Neural cell (in vitro differentiated cells): ENCODE data around the gene VSIG8. TPM values are rescaled to one million over a fixed set of nuclear protein-coding genes. Genes with fewer than 3 reads are reported as not detected.

Experiments used
- H2AFZ ChIP-seq: fragments of 200-600, 300-800 bp; sonication (generic), shearing (Covaris generic); 2 replicates; pipeline ENCODE4 v1.6.0; 2014; ENCODE audit warnings: low read depth, mild to moderate bottlenecking, antibody characterized with exemption, low read length, moderate library complexity
- H3F3A ChIP-seq: fragments of 200-600 bp; shearing (Covaris generic); 2 replicates; pipeline ENCODE4 v1.6.1; 2016; ENCODE audit warnings: mild to moderate bottlenecking, moderate library complexity, mixed read lengths, antibody characterized with exemption, low read length; ENCODE audit not compliant: insufficient read depth, poor library complexity, severe bottlenecking
- H3K27ac ChIP-seq: fragments of 200-600, 300-800 bp; sonication (generic), shearing (Covaris generic); 2 replicates; pipeline ENCODE4 v1.5.1; 2014; ENCODE audit warnings: mild to moderate bottlenecking, low read length, moderate library complexity
- H3K27me3 ChIP-seq: fragments of 300-800, 200-600 bp; sonication (generic), shearing (Covaris generic); 2 replicates; pipeline ENCODE4 v1.6.0; 2014; ENCODE audit warnings: mild to moderate bottlenecking, low read depth, low read length, moderate library complexity; ENCODE audit not compliant: insufficient read depth
- H3K36me3 ChIP-seq: fragments of 300-800, 200-600 bp; sonication (generic), shearing (Covaris generic); 2 replicates; pipeline ENCODE4 v1.5.1; 2014; ENCODE audit warnings: mild to moderate bottlenecking, antibody characterized with exemption, low read length, moderate library complexity; ENCODE audit not compliant: insufficient read depth
- H3K4me2 ChIP-seq: fragments of 300-800, 200-600 bp; sonication (generic), shearing (Covaris generic); 2 replicates; pipeline ENCODE4 v1.6.0; 2014; ENCODE audit warnings: mild to moderate bottlenecking, low read length
- H3K4me3 ChIP-seq: fragments of 300-800, 200-600 bp; sonication (generic), shearing (Covaris generic); 2 replicates; pipeline ENCODE4 v1.5.1; 2014; ENCODE audit warnings: mild to moderate bottlenecking, low read length, moderate library complexity
- H3K79me2 ChIP-seq: fragments of 200-600 bp; shearing (Covaris generic); replicated peaks from 2 replicates; pipeline ENCODE4 v1.6.0; 2014; ENCODE audit warnings: mild to moderate bottlenecking, low read length, moderate library complexity; ENCODE audit not compliant: insufficient read depth
- H3K9ac ChIP-seq: fragments of 300-800, 200-600 bp; sonication (generic), shearing (Covaris generic); 2 replicates; pipeline ENCODE4 v1.6.1; 2016; ENCODE audit warnings: mild to moderate bottlenecking, low read length, mixed read lengths
- H3K9me2 ChIP-seq: fragments of 200-600 bp; shearing (Covaris generic); 2 replicates; pipeline ENCODE4 v1.6.1; 2016; ENCODE audit warnings: mild to moderate bottlenecking, low read length, mixed read lengths; ENCODE audit not compliant: insufficient read depth
- H3K9me3 ChIP-seq: fragments of 200-600, 300-800 bp; sonication (generic), shearing (Covaris generic); 2 replicates; pipeline ENCODE4 v1.6.1; 2016; ENCODE audit warnings: mild to moderate bottlenecking, mixed run types, low read length, moderate library complexity, mixed read lengths
- H4K20me1 ChIP-seq: fragments of 200-600 bp; shearing (Covaris generic); 2 replicates; pipeline ENCODE4 v1.6.1; 2016; ENCODE audit warnings: mild to moderate bottlenecking, mixed run types; ENCODE audit not compliant: insufficient read depth
- CTCF ChIP-seq: fragments of 450-650 bp; IDR thresholded peaks from 2 replicates; pipeline ENCODE4 v1.5.1; 2014; ENCODE audit warnings: antibody characterized with exemption, mild to moderate bottlenecking, moderate library complexity; ENCODE audit not compliant: poor library complexity, severe bottlenecking
- EP300 ChIP-seq: fragments of 450-650 bp; conservative IDR thresholded peaks from 2 replicates; pipeline ENCODE4 v1.6.1; 2014; ENCODE audit warnings: antibody characterized with exemption, mild to moderate bottlenecking, moderate library complexity; ENCODE audit not compliant: poor library complexity, severe bottlenecking
- EZH2 ChIP-seq: fragments of 200-600, 300-800 bp; shearing (Covaris generic), sonication (generic); IDR thresholded peaks from 2 replicates; pipeline ENCODE4 v1.6.1; 2014; ENCODE audit warnings: antibody characterized with exemption, low read length, borderline replicate concordance, mild to moderate bottlenecking; ENCODE audit not compliant: insufficient read depth, poor library complexity, severe bottlenecking
- MXI1 ChIP-seq: fragments of 450-650 bp; conservative IDR thresholded peaks from 2 replicates; pipeline ENCODE4 v1.6.1; 2014; ENCODE audit warnings: antibody characterized with exemption, mild to moderate bottlenecking; ENCODE audit not compliant: poor library complexity, severe bottlenecking
- POLR2AphosphoS5 ChIP-seq: IDR thresholded peaks from 2 replicates; pipeline ENCODE4 v1.6.1; 2012
- RAD21 ChIP-seq: fragments of 450-650 bp; conservative IDR thresholded peaks from 2 replicates; pipeline ENCODE4 v1.6.1; 2014; ENCODE audit warnings: antibody characterized with exemption, mild to moderate bottlenecking, moderate library complexity
- SMC3 ChIP-seq: fragments of 450-650 bp; conservative IDR thresholded peaks from 2 replicates; pipeline ENCODE4 v1.6.1; 2014; ENCODE audit warnings: antibody characterized with exemption, mild to moderate bottlenecking, moderate library complexity; ENCODE audit not compliant: poor library complexity
- TAF1 ChIP-seq: IDR thresholded peaks from 2 replicates; pipeline ENCODE4 v1.6.1; 2012; ENCODE audit warnings: low read depth
- polyA plus RNA-seq: library from polyadenylated mRNA; depleted of rRNA; stranded (reverse); fragments of >200 nt; gene quantifications from 2 replicates; pipeline ENCODE4 v1.2.3, GENCODE V29; 2014
- TF ChIP-seq, protein P1 (sequence below): IDR thresholded peaks from 2 replicates; pipeline ENCODE4 v1.6.1; 2012; ENCODE audit warnings: borderline replicate concordance

VSIG8 gene
- polyA plus RNA-seq, 1 donor from 2014 or later = 0.37 TPM

DNA sequence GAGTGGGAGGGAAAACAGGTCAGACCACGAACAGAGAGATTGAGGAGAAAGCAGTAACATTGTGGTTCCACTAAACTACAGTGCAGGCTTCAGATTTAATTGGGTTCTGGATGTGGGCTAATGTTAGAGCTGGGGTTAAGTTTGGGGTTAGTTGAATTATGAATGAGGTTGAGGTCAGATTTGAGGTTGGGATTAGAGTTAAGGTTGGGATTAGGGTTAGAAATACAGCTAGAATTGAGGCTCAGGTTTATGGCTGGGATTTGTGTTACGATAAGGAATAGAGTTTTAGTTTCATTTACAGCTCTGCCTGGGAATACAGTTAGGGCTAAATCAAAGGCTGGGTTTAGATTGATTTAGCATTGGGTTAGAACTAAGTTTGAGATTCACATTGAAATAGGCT is 1.8 kb upstream of the VSIG8 start:
- TF ChIP-seq TAF1 (no peak), MXI1 (no peak), CTCF (no peak)
- TF ChIP-seq, protein P1, sequence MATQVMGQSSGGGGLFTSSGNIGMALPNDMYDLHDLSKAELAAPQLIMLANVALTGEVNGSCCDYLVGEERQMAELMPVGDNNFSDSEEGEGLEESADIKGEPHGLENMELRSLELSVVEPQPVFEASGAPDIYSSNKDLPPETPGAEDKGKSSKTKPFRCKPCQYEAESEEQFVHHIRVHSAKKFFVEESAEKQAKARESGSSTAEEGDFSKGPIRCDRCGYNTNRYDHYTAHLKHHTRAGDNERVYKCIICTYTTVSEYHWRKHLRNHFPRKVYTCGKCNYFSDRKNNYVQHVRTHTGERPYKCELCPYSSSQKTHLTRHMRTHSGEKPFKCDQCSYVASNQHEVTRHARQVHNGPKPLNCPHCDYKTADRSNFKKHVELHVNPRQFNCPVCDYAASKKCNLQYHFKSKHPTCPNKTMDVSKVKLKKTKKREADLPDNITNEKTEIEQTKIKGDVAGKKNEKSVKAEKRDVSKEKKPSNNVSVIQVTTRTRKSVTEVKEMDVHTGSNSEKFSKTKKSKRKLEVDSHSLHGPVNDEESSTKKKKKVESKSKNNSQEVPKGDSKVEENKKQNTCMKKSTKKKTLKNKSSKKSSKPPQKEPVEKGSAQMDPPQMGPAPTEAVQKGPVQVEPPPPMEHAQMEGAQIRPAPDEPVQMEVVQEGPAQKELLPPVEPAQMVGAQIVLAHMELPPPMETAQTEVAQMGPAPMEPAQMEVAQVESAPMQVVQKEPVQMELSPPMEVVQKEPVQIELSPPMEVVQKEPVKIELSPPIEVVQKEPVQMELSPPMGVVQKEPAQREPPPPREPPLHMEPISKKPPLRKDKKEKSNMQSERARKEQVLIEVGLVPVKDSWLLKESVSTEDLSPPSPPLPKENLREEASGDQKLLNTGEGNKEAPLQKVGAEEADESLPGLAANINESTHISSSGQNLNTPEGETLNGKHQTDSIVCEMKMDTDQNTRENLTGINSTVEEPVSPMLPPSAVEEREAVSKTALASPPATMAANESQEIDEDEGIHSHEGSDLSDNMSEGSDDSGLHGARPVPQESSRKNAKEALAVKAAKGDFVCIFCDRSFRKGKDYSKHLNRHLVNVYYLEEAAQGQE = no peak
- no peak overlapping the region for H3K4me2 ChIP-seq

DNA sequence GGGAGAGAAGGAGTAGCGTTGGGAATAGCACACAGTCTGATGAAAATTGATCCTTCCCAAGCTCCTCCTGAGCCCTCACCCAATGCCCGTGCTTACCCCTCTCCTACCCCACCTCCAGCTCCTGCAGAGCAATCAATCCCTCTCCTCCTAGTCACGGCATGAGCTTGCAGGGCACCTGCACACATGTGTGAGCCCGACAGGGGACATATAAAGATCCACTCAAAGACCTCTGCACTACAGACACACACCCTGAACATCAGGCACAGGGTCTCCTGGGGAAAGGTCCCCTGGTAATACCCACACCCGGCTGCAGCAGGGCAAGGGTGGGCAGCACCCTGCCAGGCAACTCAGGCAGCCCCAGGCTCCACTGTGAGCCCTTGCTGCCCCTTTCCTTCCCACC is 426 bp downstream of the VSIG8 start:
- Histone ChIP-seq H3K27ac (no peak overlapping the region), H3K36me3 (no peaks in the 10 kb centered on the region), H3K27me3 (peaks cover 8% of the 10 kb centered on the region), H3K4me3 (no peak overlapping the region), H3K9me2 (no peaks in the 10 kb centered on the region), H3K9me3 (no peaks in the 10 kb centered on the region), H2AFZ (no peak overlapping the region), H3K9ac (no peak overlapping the region), H3F3A (no peaks in the 10 kb centered on the region), H3K4me2 (no peak overlapping the region), H3K79me2 (no peaks in the 10 kb centered on the region), H4K20me1 (no peaks in the 10 kb centered on the region)
- TF ChIP-seq EZH2 (no peak), SMC3 (no peak), RAD21 (no peak), TAF1 (no peak), EP300 (no peak), POLR2AphosphoS5 (no peak), MXI1 (no peak), CTCF (no peak)
- TF ChIP-seq, protein P1 = no peak

More for the DNA sequence above, 1.8 kb upstream of the VSIG8 start:
- H3F3A ChIP-seq = no peaks in the 10 kb centered on the region
- peaks cover 8% of the 10 kb centered on the region for H3K27me3 ChIP-seq
- no peak overlapping the region for H3K27ac ChIP-seq
- no peak overlapping the region for H3K9ac ChIP-seq
- H3K4me3 ChIP-seq = no peak overlapping the region
- no peaks in the 10 kb centered on the region for H3K9me3 ChIP-seq
- H3K36me3 ChIP-seq = no peaks in the 10 kb centered on the region
- no peaks in the 10 kb centered on the region for H3K9me2 ChIP-seq
- no peak overlapping the region for H2AFZ ChIP-seq
- no peaks in the 10 kb centered on the region for H3K79me2 ChIP-seq
- H4K20me1 ChIP-seq = no peaks in the 10 kb centered on the region
